Calu3 (cell line): ENCODE results near the gene STAT1. TPM values are rescaled to one million over a fixed set of nuclear protein-coding genes. Genes with fewer than 3 reads are reported as not detected.

Source experiments
- BruUV-seq: library from RNA; stranded (reverse); fragments of 400-500 nt; replicated peaks from 2 replicates; lab custom pipeline; 2021; lab: Mats Ljungman, UMichigan
- CTCF ChIA-PET: fragments of 300-600 bp; sonication (Branson Sonifier 250); formaldehyde crosslinking; loops from one replicate; lab custom pipeline; 2022; ENCODE audit warnings: antibody characterized with exemption; lab: Charles Lee
- DNase-seq: peaks from one replicate; pipeline ENCODE4 v3.0.0; 2022
- H3K27ac Mint-ChIP-seq: one replicate; pipeline ENCODE4 v1.8.0; 2022; ENCODE audit warnings: mixed read lengths; ENCODE audit not compliant: unreplicated experiment
- H3K27me3 Mint-ChIP-seq: one replicate; pipeline ENCODE4 v1.8.0; 2022; ENCODE audit warnings: mixed read lengths; ENCODE audit not compliant: unreplicated experiment
- H3K36me3 Mint-ChIP-seq: one replicate; pipeline ENCODE4 v1.8.0; 2022; ENCODE audit warnings: mild to moderate bottlenecking, moderate library complexity, mixed read lengths; ENCODE audit not compliant: insufficient read depth, unreplicated experiment
- H3K4me1 Mint-ChIP-seq: one replicate; pipeline ENCODE4 v1.8.0; 2022; ENCODE audit warnings: mild to moderate bottlenecking, low read depth, mixed read lengths; ENCODE audit not compliant: unreplicated experiment
- H3K4me3 Mint-ChIP-seq: one replicate; pipeline ENCODE4 v1.8.0; 2022; ENCODE audit warnings: mild to moderate bottlenecking, low read depth, moderate library complexity, mixed read lengths; ENCODE audit not compliant: unreplicated experiment
- H3K9me3 Mint-ChIP-seq: one replicate; pipeline ENCODE4 v1.8.0; 2022; ENCODE audit warnings: low read depth, mixed read lengths; ENCODE audit not compliant: unreplicated experiment
- CTCF ChIP-seq: fragments of 200-600 bp; IDR thresholded peaks from one replicate; pipeline ENCODE4 v1.8.0; 2022; ENCODE audit warnings: antibody characterized with exemption; ENCODE audit not compliant: unreplicated experiment
- intact Hi-C: fragments of 100-400 bp; cut with micrococcal nuclease; formaldehyde crosslinking; loops from one replicate; pipeline ENCODE4 v1.10.0; 2022; ENCODE audit not compliant: unreplicated experiment
- total RNA-seq: library from RNA; stranded (reverse); gene quantifications from 2 replicates; pipeline ENCODE4 v1.2.3, GENCODE V29; 2022

Gene STAT1
- total RNA-seq, 1 experiment from 2014 or later, result 172 TPM

GRCh38 chr2:191001032-191001431, 12.9 kb downstream of the STAT1 start:
- Mint-ChIP-seq H3K4me3 (no peak overlapping the region), H3K27ac (no peak overlapping the region), H3K4me1 (no peaks in the 10 kb centered on the region), H3K36me3 (peaks cover 68% of the 10 kb centered on the region), H3K9me3 (no peaks in the 10 kb centered on the region), H3K27me3 (no peaks in the 10 kb centered on the region)
- CTCF ChIA-PET, result no interaction called here
- intact Hi-C loops, result no loop called here
- BruUV-seq, result no TSS peak
- TF ChIP-seq CTCF, result no peak
- DNase-seq, result no peak

- Mint-ChIP-seq H3K4me3 (no peak overlapping the region), H3K9me3 (no peaks in the 10 kb centered on the region), H3K4me1 (no peaks in the 10 kb centered on the region), H3K27ac (no peak overlapping the region), H3K36me3 (peaks cover 74% of the 10 kb centered on the region), H3K27me3 (no peaks in the 10 kb centered on the region)
- no peak for DNase-seq
- no TSS peak for BruUV-seq
- TF ChIP-seq CTCF, result no peak
- CTCF ChIA-PET, result no interaction called here
- intact Hi-C loops, result no loop called here
Measured at GRCh38 chr2:190999949-191000665, 13.9 kb downstream of the STAT1 start.

- Mint-ChIP-seq H3K27ac (no peak overlapping the region), H3K4me3 (no peak overlapping the region), H3K36me3 (peaks cover 72% of the 10 kb centered on the region), H3K4me1 (no peaks in the 10 kb centered on the region), H3K27me3 (no peaks in the 10 kb centered on the region), H3K9me3 (no peaks in the 10 kb centered on the region)
- no TSS peak for BruUV-seq
- CTCF ChIA-PET, result no interaction called here
- TF ChIP-seq CTCF, result no peak
- intact Hi-C loops, result no loop called here
- DNase-seq, result no peak
Measured at GRCh38 chr2:190999058-190999457, 14.9 kb downstream of the STAT1 start.

- no peak for DNase-seq
- H3K4me1 Mint-ChIP-seq, result no peaks in the 10 kb centered on the region
- intact Hi-C loops, result no loop called here
- no peak overlapping the region for H3K27ac Mint-ChIP-seq
- no peak for TF ChIP-seq CTCF
- H3K36me3 Mint-ChIP-seq, result peaks cover 78% of the 10 kb centered on the region
- CTCF ChIA-PET, result no interaction called here
- H3K27me3 Mint-ChIP-seq, result no peaks in the 10 kb centered on the region
- H3K4me3 Mint-ChIP-seq, result no peak overlapping the region
- H3K9me3 Mint-ChIP-seq, result no peaks in the 10 kb centered on the region
- BruUV-seq, result no TSS peak
Measured at GRCh38 chr2:190997526-190998113, 16.4 kb downstream of the STAT1 start.
